Activated CD8-positive, alpha-beta memory T cell treated with anti-CD3 and anti-CD28 coated beads, Interleukin-2, amount 10 ng/mL, durations not matched to agents 7 days and 5 days (primary cell): Measurements from ENCODE around the gene RBM23. TPM values are rescaled to one million over a fixed set of nuclear protein-coding genes. Genes with fewer than 3 reads are reported as not detected.

Experiments used
- ATAC-seq: fragments of 150-1000 bp; cut with Tn5 transposase; one replicate; pipeline ENCODE4 v1.10.0; 2021; ENCODE audit warnings: moderate library complexity
- CTCF ChIA-PET: fragments of 350-600 bp; sonication (Branson Sonifier 250); formaldehyde crosslinking; loops from one replicate; lab custom pipeline; 2021; ENCODE audit warnings: antibody characterized with exemption; lab: Charles Lee
- DNase-seq: peaks from one replicate; pipeline ENCODE4 v3.0.0-alpha.2; 2020
- H3K27ac Mint-ChIP-seq: one replicate; pipeline ENCODE4 v1.8.0; 2021; ENCODE audit warnings: mild to moderate bottlenecking, mixed read lengths
- H3K27me3 Mint-ChIP-seq: one replicate; pipeline ENCODE4 v1.8.0; 2021; ENCODE audit warnings: mixed read lengths
- H3K36me3 Mint-ChIP-seq: one replicate; pipeline ENCODE4 v1.8.0; 2021; ENCODE audit warnings: mild to moderate bottlenecking, mixed read lengths
- H3K4me1 Mint-ChIP-seq: one replicate; pipeline ENCODE4 v1.8.0; 2021; ENCODE audit warnings: mixed read lengths
- H3K4me3 Mint-ChIP-seq: one replicate; pipeline ENCODE4 v1.8.0; 2021; ENCODE audit warnings: mild to moderate bottlenecking, moderate library complexity, mixed read lengths
- H3K9me3 Mint-ChIP-seq: one replicate; pipeline ENCODE4 v1.8.0; 2022; ENCODE audit warnings: low read depth, mixed read lengths
- total RNA-seq, 2 experiments: library from RNA; stranded (reverse); gene quantifications; one replicate each; pipeline ENCODE4 v1.2.3, GENCODE V29; 2021

RBM23 gene
- total RNA-seq, 2 experiments from 2014 or later: 82.9 to 96.7 TPM

- Mint-ChIP-seq H3K27me3 (no peaks in the 10 kb centered on the region), H3K36me3 (peaks cover 1% of the 10 kb centered on the region), H3K9me3 (no peaks in the 10 kb centered on the region), H3K27ac (no peak overlapping the region), H3K4me3 (no peak overlapping the region), H3K4me1 (peaks cover 20% of the 10 kb centered on the region)
- ATAC-seq: no peak
- CTCF ChIA-PET: interaction anchor here (0.7 to 1.3 kb wide), 4 partner anchors 9 to 337 kb away, joined by 3 to 5 read pairs (median 4); no protein-coding TSS in a partner anchor
- DNase-seq: no peak
Observed at GRCh38 chr14:22892488-22892887, 26.5 kb downstream of the RBM23 start.

GRCh38 chr14:22890416-22890815 lies 28.5 kb downstream of the RBM23 start:
- Mint-ChIP-seq H3K4me3 (no peak overlapping the region), H3K9me3 (no peaks in the 10 kb centered on the region)
- ATAC-seq: no peak

GRCh38 chr14:22888662-22889061 lies 30.3 kb downstream of the RBM23 start:
- DNase-seq (no peak), ATAC-seq (no peak)
- peaks cover 33% of the 10 kb centered on the region for H3K4me1 Mint-ChIP-seq
- H3K27ac Mint-ChIP-seq: no peak overlapping the region
- H3K4me3 Mint-ChIP-seq: no peak overlapping the region
- H3K9me3 Mint-ChIP-seq: no peaks in the 10 kb centered on the region
- H3K36me3 Mint-ChIP-seq: peaks cover 1% of the 10 kb centered on the region
- CTCF ChIA-PET: interaction anchor here (0.6 to 11.1 kb wide), 11 partner anchors 10 to 408 kb away, joined by 3 to 126 read pairs (median 4); partner anchors contain the start of gene LRP10
- H3K27me3 Mint-ChIP-seq: peaks cover 27% of the 10 kb centered on the region

More at GRCh38 chr14:22890416-22890815, 28.5 kb downstream of the RBM23 start:
- peaks cover 1% of the 10 kb centered on the region for H3K36me3 Mint-ChIP-seq
- no peak overlapping the region for H3K27ac Mint-ChIP-seq
- peaks cover 33% of the 10 kb centered on the region for H3K4me1 Mint-ChIP-seq
- H3K27me3 Mint-ChIP-seq: peaks cover 11% of the 10 kb centered on the region
- DNase-seq: no peak
- CTCF ChIA-PET: interaction anchor here (0.8 to 11.1 kb wide), 7 partner anchors 9 to 104 kb away, joined by 3 to 126 read pairs (median 4); partner anchors contain the start of gene LRP10

- Mint-ChIP-seq H3K9me3 (no peaks in the 10 kb centered on the region), H3K4me3 (peak overlapping the region; percentile 77), H3K27me3 (peaks cover 30% of the 10 kb centered on the region), H3K4me1 (peaks cover 36% of the 10 kb centered on the region), H3K36me3 (peaks cover 1% of the 10 kb centered on the region), H3K27ac (peak overlapping the region; percentile 80)
- ATAC-seq (no peak), DNase-seq (no peak)
- CTCF ChIA-PET: interaction anchor here (0.9 to 11.1 kb wide), 9 partner anchors 10 to 316 kb away, joined by 3 to 126 read pairs (median 5); partner anchors contain the start of genes LRP10 and PRMT5
Observed at GRCh38 chr14:22887990-22888378, 31.0 kb downstream of the RBM23 start.

GRCh38 chr14:22887260-22887989 lies 31.5 kb downstream of the RBM23 start:
- DNase-seq (no peak), ATAC-seq (peak; percentile 7)
- H3K27ac Mint-ChIP-seq: peak overlapping the region; percentile 80
- peak overlapping the region; percentile 77 for H3K4me3 Mint-ChIP-seq
- H3K27me3 Mint-ChIP-seq: peaks cover 33% of the 10 kb centered on the region
- H3K36me3 Mint-ChIP-seq: peaks cover 1% of the 10 kb centered on the region
- CTCF ChIA-PET: interaction anchor here (0.9 to 11.1 kb wide), 9 partner anchors 9 to 64 kb away, joined by 4 to 126 read pairs (median 17); partner anchors contain the start of genes LRP10 and PRMT5
- no peaks in the 10 kb centered on the region for H3K9me3 Mint-ChIP-seq
- peaks cover 36% of the 10 kb centered on the region for H3K4me1 Mint-ChIP-seq

- peak; percentile 84 for ATAC-seq
Observed at GRCh38 chr14:22886500-22887259, 32.3 kb downstream of the RBM23 start.

GRCh38 chr14:22885975-22886374 lies 33.0 kb downstream of the RBM23 start:
- Mint-ChIP-seq H3K4me1 (peaks cover 36% of the 10 kb centered on the region), H3K36me3 (no peaks in the 10 kb centered on the region), H3K4me3 (peak overlapping the region; percentile 28), H3K27me3 (peaks cover 40% of the 10 kb centered on the region), H3K9me3 (no peaks in the 10 kb centered on the region), H3K27ac (peak overlapping the region; percentile 22)
- DNase-seq (no peak), ATAC-seq (no peak)
- CTCF ChIA-PET: interaction anchor here (0.8 to 11.1 kb wide), 13 partner anchors 11 to 329 kb away, joined by 3 to 126 read pairs (median 5); partner anchors contain the start of genes LRP10 and PRMT5

More at GRCh38 chr14:22886500-22887259, 32.3 kb downstream of the RBM23 start:
- H3K4me3 Mint-ChIP-seq: peak overlapping the region; percentile 77
- no peaks in the 10 kb centered on the region for H3K9me3 Mint-ChIP-seq
- peaks cover 36% of the 10 kb centered on the region for H3K4me1 Mint-ChIP-seq
- DNase-seq: peak; percentile 83
- CTCF ChIA-PET: interaction anchor here (0.7 to 11.1 kb wide), 15 partner anchors 10 to 330 kb away, joined by 3 to 126 read pairs (median 5); partner anchors contain the start of genes LRP10 and PRMT5
- H3K27ac Mint-ChIP-seq: peak overlapping the region; percentile 80
- H3K36me3 Mint-ChIP-seq: no peaks in the 10 kb centered on the region
- H3K27me3 Mint-ChIP-seq: peaks cover 37% of the 10 kb centered on the region

GRCh38 chr14:22884738-22885523 lies 34.0 kb downstream of the RBM23 start:
- no peak for ATAC-seq
- Mint-ChIP-seq H3K36me3 (no peaks in the 10 kb centered on the region), H3K4me3 (no peak overlapping the region), H3K27me3 (peaks cover 40% of the 10 kb centered on the region), H3K9me3 (no peaks in the 10 kb centered on the region), H3K4me1 (peaks cover 31% of the 10 kb centered on the region), H3K27ac (no peak overlapping the region)
- CTCF ChIA-PET: interaction anchor here (0.5 to 11.1 kb wide), 12 partner anchors 12 to 328 kb away, joined by 3 to 126 read pairs (median 8); partner anchors contain the start of genes LRP10, PRMT5 and RBM23
- no peak for DNase-seq

- Mint-ChIP-seq H3K4me1 (peaks cover 27% of the 10 kb centered on the region), H3K27me3 (peaks cover 40% of the 10 kb centered on the region), H3K9me3 (no peaks in the 10 kb centered on the region), H3K36me3 (no peaks in the 10 kb centered on the region), H3K4me3 (no peak overlapping the region), H3K27ac (no peak overlapping the region)
- CTCF ChIA-PET: interaction anchor here (0.7 to 11.1 kb wide), 10 partner anchors 12 to 314 kb away, joined by 3 to 126 read pairs (median 8); partner anchors contain the start of genes LRP10, PRMT5 and RBM23
- ATAC-seq: no peak
- no peak for DNase-seq
Observed at GRCh38 chr14:22884076-22884737, 34.7 kb downstream of the RBM23 start.

- no peak within 1 kb of the TSS for H3K27ac Mint-ChIP-seq
- ATAC-seq: no peak
- CTCF ChIA-PET: interaction anchor here (0.9 to 11.1 kb wide), 11 partner anchors 11 to 311 kb away, joined by 3 to 126 read pairs (median 5); partner anchors contain the start of genes LRP10 and PRMT5
- H3K4me3 Mint-ChIP-seq: no peak within 1 kb of the TSS
- H3K9me3 Mint-ChIP-seq: no peaks in the 10 kb centered on the region
- H3K36me3 Mint-ChIP-seq: no peaks in the 10 kb centered on the region
- peaks cover 40% of the 10 kb centered on the region for H3K27me3 Mint-ChIP-seq
- no peak for DNase-seq
- H3K4me1 Mint-ChIP-seq: peaks cover 25% of the 10 kb centered on the region
Observed at GRCh38 chr14:22883173-22883976, 35.6 kb downstream of the RBM23 start, which contains the start of gene REM2. Gene REM2 (plus strand): TSS chr14:22883222. CDS start chr14:22883288, 66 bp downstream.

GRCh38 chr14:22882529-22883172 lies 36.3 kb downstream of the RBM23 start:
- DNase-seq (no peak), ATAC-seq (no peak)
- Mint-ChIP-seq H3K4me1 (peaks cover 17% of the 10 kb centered on the region), H3K9me3 (no peaks in the 10 kb centered on the region), H3K36me3 (peaks cover 6% of the 10 kb centered on the region), H3K27me3 (peaks cover 40% of the 10 kb centered on the region), H3K4me3 (no peak overlapping the region), H3K27ac (no peak overlapping the region)
- CTCF ChIA-PET: interaction anchor here (0.7 to 11.1 kb wide), 9 partner anchors 10 to 310 kb away, joined by 3 to 126 read pairs (median 5); partner anchors contain the start of gene LRP10
